Lower lobe of right lung (tissue), 2 donors: ENCODE data around the gene SLC1A3. TPM values are rescaled to one million over a fixed set of nuclear protein-coding genes. Genes with fewer than 3 reads are reported as not detected.

Experiments
- ATAC-seq, 2 donors: fragments of 200-7000 bp; cut with Tn5 transposase; one replicate each; pipeline ENCODE4 v1.9.1; 2020 to 2022; ENCODE audit warnings: mild to moderate bottlenecking in 2 of 2, moderate library complexity in 2 of 2
- DNase-seq: peaks from one replicate; pipeline ENCODE4 v3.0.0-alpha.2; 2020
- H3K27ac ChIP-seq: fragments of 200-600 bp; one replicate; pipeline ENCODE4 v1.8.0; 2022
- H3K27me3 ChIP-seq: fragments of 200-600 bp; one replicate; pipeline ENCODE4 v1.8.0; 2022; ENCODE audit warnings: low read depth
- H3K36me3 ChIP-seq: fragments of 200-600 bp; one replicate; pipeline ENCODE4 v1.8.0; 2022; ENCODE audit warnings: mild to moderate bottlenecking
- H3K4me1 ChIP-seq: fragments of 200-600 bp; one replicate; pipeline ENCODE4 v1.8.0; 2022
- H3K4me3 ChIP-seq: fragments of 200-600 bp; one replicate; pipeline ENCODE4 v1.8.0; 2022; ENCODE audit warnings: mild to moderate bottlenecking
- H3K9me3 ChIP-seq: fragments of 200-600 bp; one replicate; pipeline ENCODE4 v1.8.0; 2022
- intact Hi-C: fragments of 100-400 bp; cut with DNase I; formaldehyde crosslinking; loops from one replicate; pipeline ENCODE4 v1.11.0; 2022
- total RNA-seq: library from RNA; stranded (reverse); fragmentation: NEBNext Ultra II Directional; extraction: Animal tissue kit (Norgen Biotek cat#: 25700); gene quantifications from one replicate; pipeline ENCODE4 v1.2.1, GENCODE V29; 2021
- TF ChIP-seq, protein P1 (sequence below): fragments of 200-600 bp; IDR thresholded peaks from one replicate; pipeline ENCODE4 v1.8.0; 2022; ENCODE audit warnings: antibody characterized with exemption, mild to moderate bottlenecking
- donor health status: DM: no; HTN: yes; CAD: no; lungs with severe emphysema.

SLC1A3 gene
- total RNA-seq, 1 donor from 2014 or later: 52.1 TPM

DNA sequence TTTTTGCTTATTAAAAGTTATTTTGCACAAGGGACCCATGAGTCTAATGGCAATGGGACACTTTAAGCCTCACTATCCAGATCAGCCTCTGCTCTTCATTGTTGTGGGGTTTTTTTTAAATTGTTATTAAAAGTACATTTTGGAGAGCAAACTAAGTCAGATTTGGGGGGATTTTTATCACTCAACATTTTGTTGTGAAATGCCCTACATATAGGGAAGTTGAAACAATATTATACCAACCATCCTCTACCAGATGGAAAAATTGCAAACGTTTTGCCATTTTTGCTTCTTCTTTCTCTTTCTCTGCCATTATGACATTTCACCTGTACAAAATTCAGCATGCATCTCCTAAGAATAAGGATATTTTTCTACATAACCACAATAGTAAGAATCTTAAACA, 75.3 kb downstream of the SLC1A3 start:
- no peak for DNase-seq
- H3K36me3 ChIP-seq: no peaks in the 10 kb centered on the region
- ATAC-seq: no peak
- no peaks in the 10 kb centered on the region for H3K4me1 ChIP-seq
- TF ChIP-seq, protein P1, sequence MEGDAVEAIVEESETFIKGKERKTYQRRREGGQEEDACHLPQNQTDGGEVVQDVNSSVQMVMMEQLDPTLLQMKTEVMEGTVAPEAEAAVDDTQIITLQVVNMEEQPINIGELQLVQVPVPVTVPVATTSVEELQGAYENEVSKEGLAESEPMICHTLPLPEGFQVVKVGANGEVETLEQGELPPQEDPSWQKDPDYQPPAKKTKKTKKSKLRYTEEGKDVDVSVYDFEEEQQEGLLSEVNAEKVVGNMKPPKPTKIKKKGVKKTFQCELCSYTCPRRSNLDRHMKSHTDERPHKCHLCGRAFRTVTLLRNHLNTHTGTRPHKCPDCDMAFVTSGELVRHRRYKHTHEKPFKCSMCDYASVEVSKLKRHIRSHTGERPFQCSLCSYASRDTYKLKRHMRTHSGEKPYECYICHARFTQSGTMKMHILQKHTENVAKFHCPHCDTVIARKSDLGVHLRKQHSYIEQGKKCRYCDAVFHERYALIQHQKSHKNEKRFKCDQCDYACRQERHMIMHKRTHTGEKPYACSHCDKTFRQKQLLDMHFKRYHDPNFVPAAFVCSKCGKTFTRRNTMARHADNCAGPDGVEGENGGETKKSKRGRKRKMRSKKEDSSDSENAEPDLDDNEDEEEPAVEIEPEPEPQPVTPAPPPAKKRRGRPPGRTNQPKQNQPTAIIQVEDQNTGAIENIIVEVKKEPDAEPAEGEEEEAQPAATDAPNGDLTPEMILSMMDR: no peak
- H3K4me3 ChIP-seq: no peak overlapping the region
- H3K27me3 ChIP-seq: no peaks in the 10 kb centered on the region
- H3K9me3 ChIP-seq: no peaks in the 10 kb centered on the region
- no peak overlapping the region for H3K27ac ChIP-seq
- intact Hi-C loops: no loop called here

GRCh38 chr5:36682499-36682898, 76.1 kb downstream of the SLC1A3 start:
- DNase-seq: no peak
- Histone ChIP-seq H3K27me3 (no peaks in the 10 kb centered on the region), H3K4me1 (no peaks in the 10 kb centered on the region), H3K4me3 (no peak overlapping the region), H3K9me3 (no peaks in the 10 kb centered on the region), H3K27ac (no peak overlapping the region), H3K36me3 (no peaks in the 10 kb centered on the region)
- ATAC-seq: no peak
- TF ChIP-seq, protein P1: no peak
- intact Hi-C loops: no loop called here

GRCh38 chr5:36683821-36684434, 77.5 kb downstream of the SLC1A3 start:
- Histone ChIP-seq H3K36me3 (no peaks in the 10 kb centered on the region), H3K4me3 (no peak overlapping the region), H3K9me3 (no peaks in the 10 kb centered on the region), H3K4me1 (peaks cover under 1% of the 10 kb centered on the region), H3K27ac (peak overlapping the region; percentile 33), H3K27me3 (no peaks in the 10 kb centered on the region)
- TF ChIP-seq, protein P1: no peak
- DNase-seq (peak; percentile 59), ATAC-seq (peak; percentile 61 to 74)
- intact Hi-C loops: no loop called here

GRCh38 chr5:36685631-36686288, 79.4 kb downstream of the SLC1A3 start:
- Histone ChIP-seq H3K36me3 (no peaks in the 10 kb centered on the region), H3K4me1 (peaks cover 19% of the 10 kb centered on the region), H3K27me3 (peaks cover 5% of the 10 kb centered on the region), H3K27ac (no peak overlapping the region), H3K4me3 (no peak overlapping the region), H3K9me3 (no peaks in the 10 kb centered on the region)
- TF ChIP-seq, protein P1: no peak
- DNase-seq (no peak), ATAC-seq (peak in 1 of 2 donors; percentile 18)
- intact Hi-C loops: no loop called here

- H3K4me1 ChIP-seq: peaks cover 27% of the 10 kb centered on the region
- TF ChIP-seq, protein P1: no peak
- no peak overlapping the region for H3K27ac ChIP-seq
Measured at GRCh38 chr5:36686881-36687280, 80.5 kb downstream of the SLC1A3 start.

More at GRCh38 chr5:36686881-36687280, 80.5 kb downstream of the SLC1A3 start:
- no peak for DNase-seq
- Histone ChIP-seq H3K9me3 (no peaks in the 10 kb centered on the region), H3K4me3 (no peak overlapping the region), H3K36me3 (no peaks in the 10 kb centered on the region), H3K27me3 (peaks cover 5% of the 10 kb centered on the region)
- intact Hi-C loops: no loop called here
- no peak for ATAC-seq
